GM18951 (cell line): ENCODE data around the gene ATXN2.
A peak's percentile ranks its signal among the peaks of the same experiment; 100 is the strongest.

ENCODE experiments used
- POLR2A ChIP-seq: IDR thresholded peaks from 4 replicates; pipeline ENCODE4 v1.6.1; 2011; ENCODE audit warnings: mild to moderate bottlenecking; ENCODE audit not compliant: insufficient read length, insufficient read depth; ENCODE audit errors: extremely low read depth
- in situ Hi-C: fragments of 300-500 bp; cut with MboI; formaldehyde crosslinking; loops from one replicate; pipeline ENCODE4 v1.12.0; 2022; ENCODE audit warnings: low sequenced_read_pairs, mixed read lengths, inconsistent platforms; ENCODE audit not compliant: unreplicated experiment

The ATXN2 gene

DNA sequence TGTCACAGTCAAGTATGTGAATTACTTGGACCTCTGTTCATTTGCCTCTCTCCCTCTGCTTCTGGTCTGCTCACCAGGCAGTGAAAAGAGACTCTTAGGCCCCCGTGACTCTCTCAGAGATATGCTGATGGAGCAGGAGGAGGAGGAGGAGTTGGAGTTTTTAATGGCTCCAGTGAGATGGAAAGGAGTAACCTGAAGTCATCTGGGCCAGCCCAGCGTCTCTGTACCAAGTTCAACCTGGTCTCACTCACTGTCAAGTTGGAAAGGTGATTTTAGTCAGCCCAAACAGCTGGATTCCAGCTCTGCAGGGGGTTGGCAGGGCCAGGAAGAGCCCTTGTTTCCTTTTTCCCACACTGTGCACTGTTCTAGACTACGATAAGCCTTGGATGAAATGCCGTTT is 144.8 kb downstream of the ATXN2 start:
- in situ Hi-C loops = no loop called here
- TF ChIP-seq POLR2A = no peak

DNA sequence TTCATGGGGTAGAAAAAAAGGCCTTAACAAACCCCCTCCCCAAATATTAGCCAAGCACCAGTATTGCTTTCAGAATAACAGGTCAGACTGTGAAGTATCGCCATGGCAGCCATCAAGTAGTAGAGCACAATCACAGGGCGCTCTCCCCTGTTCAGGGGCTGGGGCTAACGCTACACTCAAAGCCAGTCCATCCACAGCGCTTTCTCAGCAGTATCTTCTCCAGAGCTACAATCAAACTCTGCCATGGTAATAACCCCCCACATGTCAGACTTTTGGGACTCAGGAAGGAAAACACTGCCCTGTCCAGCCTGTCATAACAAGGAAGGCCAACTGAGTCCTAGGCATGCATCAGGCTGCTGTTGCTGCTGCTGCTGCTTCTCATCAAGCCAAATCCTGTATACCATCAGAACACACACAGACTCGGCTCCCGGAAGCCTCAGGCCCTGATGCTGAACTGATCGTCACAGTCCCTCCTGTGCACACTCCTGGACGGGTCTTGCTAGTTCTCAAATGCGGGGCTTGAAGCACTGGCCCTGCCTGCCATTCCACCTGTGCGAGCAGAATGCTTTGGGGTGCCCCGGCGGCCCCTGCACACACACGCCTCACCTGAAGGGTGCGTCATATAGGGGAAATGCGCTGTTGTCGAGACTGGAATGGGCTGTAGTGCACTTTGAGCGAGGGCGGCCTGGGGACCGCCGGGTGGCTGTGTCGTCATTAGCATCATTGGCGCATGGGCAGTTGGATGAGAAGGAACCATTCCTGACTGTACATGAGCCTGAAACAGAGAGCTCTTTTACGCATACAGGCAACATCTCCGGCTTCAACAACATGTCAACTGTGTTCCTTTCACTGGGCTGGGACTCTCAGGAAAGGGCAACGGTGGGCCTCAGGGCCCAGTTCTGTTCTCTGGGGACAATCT is 145.8 kb downstream of the ATXN2 start:
- no peak for TF ChIP-seq POLR2A

DNA sequence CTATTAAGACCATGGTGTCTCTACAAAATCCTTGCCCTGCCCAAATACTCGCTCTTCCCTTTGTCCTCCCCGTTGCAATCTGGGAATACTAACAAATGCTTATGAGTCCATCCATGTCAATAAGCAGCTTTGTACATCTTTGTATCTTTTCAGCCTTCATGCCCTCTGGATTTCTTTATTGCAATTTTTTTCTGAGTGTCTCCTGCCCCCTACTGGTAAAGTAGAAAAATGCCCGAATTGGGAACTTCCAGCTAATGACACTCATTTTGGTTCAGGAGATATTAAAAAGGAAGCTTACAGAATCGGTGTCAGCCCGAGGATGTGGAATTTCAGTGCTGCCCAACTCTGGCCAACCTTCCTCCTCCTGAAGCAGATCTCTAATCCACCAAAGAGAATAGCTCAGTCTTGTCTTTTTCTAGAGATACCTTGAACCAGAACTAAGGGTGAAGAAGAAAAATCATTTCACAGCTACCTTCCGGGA is 147.4 kb downstream of the ATXN2 start:
- in situ Hi-C loops = no loop called here
- TF ChIP-seq POLR2A = no peak

More for the DNA sequence above, 145.8 kb downstream of the ATXN2 start:
- in situ Hi-C loops = no loop called here

DNA sequence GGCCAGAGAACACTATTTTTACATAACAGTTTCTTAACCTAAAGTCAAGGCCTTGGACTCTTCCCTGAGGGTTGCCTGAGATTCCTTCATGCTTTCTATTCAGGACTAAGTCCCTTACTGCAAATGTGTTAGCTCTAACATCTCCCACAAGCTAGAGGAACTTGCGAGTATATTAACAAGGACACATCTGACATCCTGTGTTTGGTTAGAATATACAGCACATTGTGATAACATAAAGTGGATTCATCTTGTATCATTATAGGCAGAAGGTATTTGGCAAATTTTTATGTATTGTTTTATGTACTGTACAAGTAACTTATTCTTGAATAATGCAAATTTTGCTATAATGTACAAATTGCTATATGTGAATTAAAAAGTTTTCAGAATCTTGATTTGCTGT is 147.9 kb downstream of the ATXN2 start:
- TF ChIP-seq POLR2A = no peak
- in situ Hi-C loops = no loop called here

DNA sequence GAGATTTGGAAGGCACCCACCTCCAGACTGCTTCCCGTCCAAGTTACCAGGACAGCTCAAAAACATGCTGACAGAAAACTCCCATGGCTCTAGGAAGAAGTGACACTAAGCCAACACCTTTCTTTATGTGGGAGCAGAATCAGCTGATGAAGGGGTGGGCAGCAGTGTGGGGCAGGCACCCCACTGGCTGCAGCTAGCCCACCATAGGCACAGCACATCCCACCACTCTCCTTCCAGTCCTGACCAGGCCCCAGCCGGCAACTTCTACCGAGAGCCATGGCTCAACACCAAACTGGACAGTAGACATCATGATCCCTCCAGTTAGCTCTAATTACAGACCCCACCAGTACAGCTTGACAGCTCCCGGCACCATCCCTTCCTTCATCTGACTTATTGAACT is 148.4 kb downstream of the ATXN2 start:
- in situ Hi-C loops = no loop called here
- TF ChIP-seq POLR2A = peak; percentile 24

DNA sequence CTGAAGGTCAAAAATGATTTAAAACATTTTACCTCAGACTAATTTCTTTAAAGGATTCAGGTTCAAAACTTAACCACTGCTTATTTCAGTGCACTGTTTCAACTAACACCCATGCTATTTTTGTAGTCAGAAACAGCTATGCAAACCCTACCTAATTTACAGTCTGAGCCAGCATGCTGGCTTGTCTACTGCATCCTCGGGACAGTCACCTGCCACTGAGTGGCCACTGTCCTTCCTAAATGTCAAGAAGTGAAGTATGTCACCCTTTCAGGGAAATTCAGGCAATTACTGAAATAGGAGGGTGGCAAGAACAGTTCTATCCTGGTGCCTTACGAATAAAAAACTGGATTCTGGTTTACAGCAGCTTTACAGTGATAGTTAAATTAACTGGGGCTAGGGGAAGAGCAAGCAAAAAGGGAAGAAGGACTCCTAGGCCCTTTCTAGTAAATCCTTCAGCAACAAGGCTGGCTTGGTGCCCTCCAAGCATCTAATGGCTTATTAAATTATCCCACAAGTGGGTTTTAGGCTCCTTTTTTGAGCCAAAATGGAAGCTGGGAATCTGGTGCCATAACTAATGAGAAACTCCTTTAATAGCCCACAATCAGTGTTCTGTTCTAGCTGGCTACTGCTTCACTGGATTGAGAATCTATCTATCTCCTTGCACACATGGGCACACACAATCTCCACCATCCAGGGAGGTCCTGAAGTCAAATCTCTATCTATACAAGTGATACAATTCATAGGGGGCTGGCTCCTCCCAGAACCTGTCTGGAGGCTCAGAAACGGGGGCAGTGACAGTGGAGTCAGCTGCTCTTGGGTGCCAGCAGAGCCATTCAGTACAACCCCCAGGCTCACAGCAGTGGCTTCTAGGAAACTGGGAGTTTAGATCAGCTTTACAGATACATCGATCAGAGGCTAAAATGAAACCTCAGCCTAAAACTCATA is 150.0 kb downstream of the ATXN2 start:
- TF ChIP-seq POLR2A = no peak

DNA sequence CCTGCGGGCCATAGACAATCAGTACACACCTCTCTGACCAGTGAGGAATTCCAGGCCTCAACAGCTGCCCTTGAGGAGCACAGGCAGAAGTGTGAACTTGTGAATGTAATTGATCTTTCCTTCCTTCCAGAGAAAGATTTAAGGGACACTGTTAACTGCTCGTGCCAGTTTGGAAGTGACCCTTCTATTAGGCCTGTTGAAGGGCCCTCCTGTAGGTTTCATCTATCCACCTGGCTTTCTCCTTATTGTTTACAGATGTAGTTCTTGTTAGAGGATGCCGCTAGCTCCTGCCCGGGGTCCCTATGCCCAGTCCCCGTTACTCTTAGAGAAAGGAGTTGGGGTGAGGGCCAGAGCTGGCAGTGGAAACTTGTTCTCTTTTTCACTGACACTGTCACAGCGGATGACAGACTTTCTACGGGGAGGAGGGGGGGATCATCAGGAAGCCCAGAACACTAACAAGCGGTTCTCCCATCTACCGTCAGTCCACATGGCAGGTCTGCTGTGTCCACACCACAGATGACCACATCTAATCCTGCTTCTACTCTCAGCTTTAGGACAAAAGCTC is 150.8 kb downstream of the ATXN2 start:
- in situ Hi-C loops = loop anchor here (5.0 kb wide), 1 partner anchor 51 kb away; no protein-coding TSS in a partner anchor
- no peak for TF ChIP-seq POLR2A

More for the DNA sequence above, 150.0 kb downstream of the ATXN2 start:
- in situ Hi-C loops = loop anchor here (5.0 kb wide), 1 partner anchor 52 kb away; no protein-coding TSS in a partner anchor

DNA sequence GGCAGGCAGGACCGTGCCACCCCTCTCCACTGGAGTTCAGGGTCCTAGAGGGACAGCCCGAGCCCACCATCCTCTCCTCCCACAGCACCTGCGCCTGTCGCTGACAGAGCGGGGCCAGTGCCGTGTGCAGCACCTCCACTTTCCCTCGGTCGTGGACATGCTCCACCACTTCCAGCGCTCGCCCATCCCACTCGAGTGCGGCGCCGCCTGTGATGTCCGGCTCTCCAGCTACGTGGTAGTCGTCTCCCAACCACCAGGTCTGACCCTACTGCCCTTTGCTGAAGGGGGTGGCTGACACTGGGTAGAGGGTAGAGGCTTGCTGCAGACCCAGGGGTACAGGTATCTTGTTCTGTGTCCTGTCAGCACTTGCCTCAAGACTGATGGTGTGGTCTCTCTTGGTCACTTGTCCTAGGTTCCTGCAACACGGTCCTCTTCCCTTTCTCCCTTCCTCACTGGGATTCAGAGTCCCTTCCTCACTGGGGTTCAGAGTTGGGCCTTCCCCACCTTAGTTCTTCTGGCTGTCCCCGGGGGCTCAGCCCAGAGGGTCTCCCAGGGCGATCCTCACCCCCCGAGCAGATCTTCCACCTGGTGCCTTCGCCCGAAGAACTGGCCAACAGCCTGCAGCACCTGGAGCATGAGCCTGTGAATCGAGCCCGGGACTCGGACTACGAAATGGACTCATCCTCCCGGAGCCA is 151.4 kb downstream of the ATXN2 start:
- in situ Hi-C loops = loop anchor here (5.0 kb wide), 1 partner anchor 50 kb away; no protein-coding TSS in a partner anchor
- no peak for TF ChIP-seq POLR2A

DNA sequence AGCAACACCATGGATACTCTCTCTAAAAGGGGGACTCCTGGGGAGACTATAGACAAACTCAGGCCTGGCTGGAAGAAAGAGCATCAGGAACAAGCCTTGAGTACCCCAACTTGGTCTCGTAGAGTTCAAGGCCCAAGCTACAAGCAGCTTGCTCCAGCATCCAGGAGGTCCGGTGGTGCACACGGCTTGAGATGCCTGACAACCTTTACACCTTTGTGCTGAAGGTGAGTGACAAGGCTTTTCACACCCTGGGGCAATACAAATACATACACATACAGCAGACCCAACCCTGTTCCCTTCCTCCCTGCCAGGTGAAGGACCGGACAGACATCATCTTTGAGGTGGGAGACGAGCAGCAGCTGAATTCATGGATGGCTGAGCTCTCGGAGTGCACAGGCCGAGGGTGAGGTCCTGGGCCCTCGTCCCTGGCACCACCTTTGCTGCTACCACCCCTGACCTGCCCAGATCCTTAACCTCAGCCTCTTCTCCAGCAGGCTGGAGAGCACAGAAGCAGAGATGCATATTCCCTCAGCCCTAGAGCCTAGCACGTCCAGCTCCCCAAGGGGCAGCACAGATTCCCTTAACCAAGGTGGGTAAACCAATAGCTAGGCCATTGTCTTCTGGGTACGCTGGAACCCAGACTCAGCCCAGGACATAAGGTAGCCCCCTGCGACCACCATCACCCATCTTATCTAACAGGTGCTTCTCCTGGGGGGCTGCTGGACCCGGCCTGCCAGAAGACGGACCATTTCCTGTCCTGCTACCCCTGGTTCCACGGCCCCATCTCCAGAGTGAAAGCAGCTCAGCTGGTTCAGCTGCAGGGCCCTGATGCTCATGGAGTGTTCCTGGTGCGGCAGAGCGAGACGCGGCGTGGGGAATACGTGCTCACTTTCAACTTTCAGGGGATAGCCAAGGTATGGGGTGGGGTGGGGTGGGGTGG is 152.2 kb downstream of the ATXN2 start:
- in situ Hi-C loops = loop anchor here (5.0 kb wide), 1 partner anchor 50 kb away; no protein-coding TSS in a partner anchor
- no peak for TF ChIP-seq POLR2A

DNA sequence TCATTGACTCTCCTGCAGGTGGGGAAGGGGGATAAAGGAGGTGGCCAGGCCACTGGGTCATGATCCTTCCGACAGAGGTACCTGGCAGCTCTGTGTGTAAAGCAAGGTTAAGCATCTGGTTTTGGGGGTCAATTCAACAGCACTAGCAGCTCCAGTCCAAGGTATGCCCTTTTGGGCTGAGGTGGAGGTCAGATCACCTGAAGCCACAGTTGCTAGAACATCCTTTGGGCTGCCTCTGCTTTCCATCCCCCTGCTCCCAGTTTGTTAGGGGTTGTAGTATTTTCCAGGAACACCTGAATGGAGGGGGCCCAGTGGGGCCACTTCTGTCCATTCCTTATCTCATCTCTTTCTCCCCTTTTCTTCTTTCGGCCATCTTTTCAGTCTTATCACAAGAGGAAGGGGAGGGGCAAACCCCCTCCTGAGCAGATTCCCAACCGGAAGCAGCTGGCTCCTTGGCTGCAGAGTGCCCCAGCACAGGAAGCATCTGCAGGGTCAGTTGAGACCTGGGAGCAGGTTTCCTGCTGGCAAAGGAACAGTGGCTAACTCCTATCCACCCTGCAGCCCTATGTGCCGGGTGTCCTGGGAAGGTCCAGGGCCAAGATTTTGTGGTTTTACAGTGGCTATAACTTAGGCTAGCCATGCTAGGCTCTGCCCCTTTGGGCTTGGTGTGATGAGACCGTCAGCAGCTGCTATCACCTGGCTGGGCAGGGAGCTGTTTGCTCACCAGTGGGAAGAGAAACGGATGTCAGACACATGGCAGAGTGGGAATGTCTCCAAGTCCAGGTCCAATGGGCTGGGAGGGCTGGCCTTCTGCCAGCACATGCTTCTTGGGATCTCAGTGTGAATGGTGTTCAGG is 153.2 kb downstream of the ATXN2 start:
- in situ Hi-C loops = loop anchor here (5.0 kb wide), 1 partner anchor 49 kb away; no protein-coding TSS in a partner anchor
- TF ChIP-seq POLR2A = no peak
